Measurements from ENCODE around the gene MPIG6B. TPM values are rescaled to one million over a fixed set of nuclear protein-coding genes. Genes with fewer than 3 reads are reported as not detected.

Gene MPIG6B
- total RNA-seq, 1 experiment from 2014 or later, result not detected

DNA sequence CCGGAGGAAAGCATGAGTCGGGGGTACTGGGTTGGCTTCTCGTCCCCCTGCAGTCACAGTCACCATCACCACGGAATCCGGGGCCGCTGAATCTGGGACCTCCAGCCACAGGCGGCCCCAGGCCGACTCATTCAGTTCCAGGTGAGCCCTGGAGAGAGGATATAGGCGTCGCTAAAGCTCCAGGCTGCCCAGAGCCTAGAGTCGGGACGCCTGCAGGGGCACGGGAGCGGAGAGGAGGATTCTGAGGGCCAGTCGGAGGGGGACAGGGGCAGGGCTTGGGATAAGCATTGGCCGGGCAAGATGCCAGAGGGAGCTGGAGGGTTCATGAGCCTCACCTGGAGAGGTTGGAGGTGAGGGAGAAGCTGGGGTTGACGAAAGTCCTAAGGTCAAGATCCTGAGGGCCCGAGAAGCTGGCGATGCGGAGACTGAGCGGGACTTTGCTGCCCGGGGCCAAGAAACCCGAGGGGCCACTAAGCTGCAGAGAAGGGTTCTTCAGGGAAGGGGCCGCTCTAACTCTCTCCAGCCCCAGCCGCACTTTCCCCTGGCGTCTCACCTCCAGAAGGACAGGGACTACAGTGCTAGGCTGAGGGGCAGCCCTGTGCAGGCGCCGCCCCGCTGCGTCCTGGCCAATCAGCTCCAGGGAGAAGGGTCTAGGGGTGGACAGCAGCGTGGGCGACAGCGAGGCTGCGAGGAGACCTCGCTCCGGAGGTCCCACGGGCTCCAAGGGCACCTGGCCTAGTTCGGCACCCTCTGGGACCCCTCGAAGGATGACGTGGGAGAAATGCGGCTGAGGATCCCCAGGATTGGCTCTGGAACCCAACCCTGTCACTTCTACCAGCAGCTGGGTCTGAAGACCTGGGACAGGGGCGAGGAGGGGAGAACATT, 43.0 kb downstream of the MPIG6B start:
- DNase-seq (ENCODE audit: low read depth), result no peak

GRCh38 chr6:31767096-31767645, 44.0 kb downstream of the MPIG6B start:
- no peak for DNase-seq (ENCODE audit: low read depth)

GRCh38 chr6:31768363-31769257, 45.4 kb downstream of the MPIG6B start:
- DNase-seq (ENCODE audit: low read depth), result no peak

DNA sequence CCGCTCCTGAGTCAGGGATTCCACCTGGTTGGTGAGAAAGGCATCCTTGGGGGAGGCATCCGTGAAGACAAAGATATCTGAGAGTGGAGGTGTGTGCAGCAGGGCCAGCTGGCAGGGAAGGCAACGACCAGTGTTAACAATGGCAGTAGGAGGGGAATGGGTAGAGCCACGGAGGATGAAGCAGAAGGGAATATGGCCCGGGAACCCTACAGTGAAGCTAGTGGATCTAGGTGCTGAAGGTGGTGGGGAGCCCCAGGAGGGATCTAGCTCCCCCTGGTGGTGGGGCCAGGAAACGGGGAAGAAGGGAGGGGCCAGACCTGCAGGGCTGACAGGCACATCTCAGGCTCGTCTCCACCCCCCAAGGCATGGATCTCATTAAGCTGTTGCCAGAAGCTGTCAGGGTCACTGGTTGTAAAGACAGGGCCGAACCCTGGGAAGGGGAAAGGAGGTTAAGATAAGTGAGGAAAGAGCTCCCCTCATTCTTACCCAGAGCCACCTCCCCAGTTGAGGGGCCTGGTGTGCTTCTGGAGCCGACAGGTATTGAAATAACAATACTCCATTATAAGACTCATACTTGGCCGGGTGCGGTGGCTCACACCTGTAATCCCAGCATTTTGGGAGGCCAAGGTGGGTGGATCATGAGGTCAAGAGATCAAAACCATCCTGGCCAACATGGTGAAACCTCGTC, 46.7 kb downstream of the MPIG6B start:
- peak; percentile 78 for DNase-seq (ENCODE audit: low read depth)

GRCh38 chr6:31770860-31771259, 47.7 kb downstream of the MPIG6B start:
- no peak for DNase-seq (ENCODE audit: low read depth)

GRCh38 chr6:31771992-31772358, 48.8 kb downstream of the MPIG6B start:
- DNase-seq (ENCODE audit: low read depth), result peak; percentile 51

GRCh38 chr6:31775184-31775583, 52.0 kb downstream of the MPIG6B start:
- no peak for DNase-seq (ENCODE audit: low read depth)

DNA sequence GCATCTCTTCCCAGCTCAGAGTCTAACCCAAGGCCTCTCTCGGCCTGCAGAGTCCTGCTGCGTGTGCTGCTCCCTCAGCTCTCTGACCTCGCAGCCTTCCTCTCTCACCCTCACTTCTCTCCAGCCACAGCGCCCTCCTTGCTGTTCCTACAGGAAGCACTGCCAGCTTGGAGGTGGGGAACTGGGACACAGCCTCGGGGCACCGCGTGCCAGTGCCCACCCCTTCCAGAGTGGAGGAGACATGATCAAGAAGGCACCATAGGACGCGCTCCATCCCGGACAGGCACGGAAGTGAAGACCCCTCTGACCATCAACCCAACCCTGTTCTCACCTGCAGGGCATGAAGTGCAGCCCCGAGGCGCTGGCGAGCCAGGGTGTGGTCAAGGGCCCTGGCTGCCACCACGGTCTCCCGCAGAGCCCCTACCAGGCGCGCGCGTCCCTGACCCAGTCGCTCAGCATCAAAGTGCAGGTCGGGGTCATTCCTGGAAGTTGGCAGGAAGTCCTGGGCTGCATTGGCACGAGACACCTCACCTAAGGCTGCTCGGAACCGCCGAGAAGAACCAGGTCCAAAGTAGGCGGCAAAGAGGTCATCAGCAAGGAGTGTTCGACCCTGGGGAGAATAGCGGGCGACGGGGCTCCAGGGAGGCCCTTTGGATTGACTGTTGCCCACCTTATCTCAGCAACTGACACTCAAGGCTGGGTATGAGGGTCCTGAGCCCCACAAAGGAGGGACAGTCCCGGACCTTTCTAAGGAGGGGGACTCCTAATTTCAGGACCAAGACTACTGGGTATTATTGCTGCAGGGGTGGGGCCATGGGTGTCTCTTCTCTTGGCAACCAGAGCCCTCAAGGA, 52.7 kb downstream of the MPIG6B start:
- no peak for DNase-seq (ENCODE audit: low read depth)

Other genes starting within 250 kb of the MPIG6B start
- gene MICB, start 225.2 kb upstream of the MPIG6B start, total RNA-seq (2014; rRNA removed; shearing (Covaris generic)), result 24.9 and 27.3 TPM in 2 replicates
- gene MCCD1, start 194.4 kb upstream of the MPIG6B start, total RNA-seq (2014; rRNA removed; shearing (Covaris generic)), result not detected in 2 replicates
- 678 and 762 TPM in 2 replicates for gene DDX39B, start 181.4 kb upstream of the MPIG6B start, total RNA-seq (2014; rRNA removed; shearing (Covaris generic))
- gene ATP6V1G2, start 176.8 kb upstream of the MPIG6B start, total RNA-seq (2014; rRNA removed; shearing (Covaris generic)), result 1.5 TPM in 1 of 2 replicates, not detected in the other
- gene NFKBIL1, start 175.8 kb upstream of the MPIG6B start, total RNA-seq (2014; rRNA removed; shearing (Covaris generic)), result 16.2 and 21.5 TPM in 2 replicates
- 0.11 TPM in 1 of 2 replicates, not detected in the other for gene LTA, start 151.1 kb upstream of the MPIG6B start, total RNA-seq (2014; rRNA removed; shearing (Covaris generic))
- 1.4 and 4.0 TPM in 2 replicates for gene TNF, start 147.8 kb upstream of the MPIG6B start, total RNA-seq (2014; rRNA removed; shearing (Covaris generic))
- 2.1 TPM in 1 of 2 replicates, not detected in the other for gene LTB, start 140.9 kb upstream of the MPIG6B start, total RNA-seq (2014; rRNA removed; shearing (Covaris generic))
- gene LST1, start 137.1 kb upstream of the MPIG6B start, total RNA-seq (2014; rRNA removed; shearing (Covaris generic)), result 0.09 and 3.5 TPM in 2 replicates
- not detected in 2 replicates for gene NCR3, start 130.4 kb upstream of the MPIG6B start, total RNA-seq (2014; rRNA removed; shearing (Covaris generic))
- not detected in 2 replicates for gene AIF1, start 108.1 kb upstream of the MPIG6B start, total RNA-seq (2014; rRNA removed; shearing (Covaris generic))
- gene PRRC2A, start 102.7 kb upstream of the MPIG6B start, total RNA-seq (2014; rRNA removed; shearing (Covaris generic)), result 50.1 and 51.9 TPM in 2 replicates
- 256 and 287 TPM in 2 replicates for gene BAG6, start 70.7 kb upstream of the MPIG6B start, total RNA-seq (2014; rRNA removed; shearing (Covaris generic))
- gene APOM, start 67.5 kb upstream of the MPIG6B start, total RNA-seq (2014; rRNA removed; shearing (Covaris generic)), result 0.18 and 1.4 TPM in 2 replicates
- 15.9 and 18.0 TPM in 2 replicates for gene C6orf47, start 62.6 kb upstream of the MPIG6B start, total RNA-seq (2014; rRNA removed; shearing (Covaris generic))
- gene GPANK1, start 58.4 kb upstream of the MPIG6B start, total RNA-seq (2014; rRNA removed; shearing (Covaris generic)), result 32.9 and 40.2 TPM in 2 replicates
- 328 and 376 TPM in 2 replicates for gene CSNK2B, start 57.3 kb upstream of the MPIG6B start, total RNA-seq (2014; rRNA removed; shearing (Covaris generic))
- 0.91 and 6.3 TPM in 2 replicates for gene LY6G5B, start 53.4 kb upstream of the MPIG6B start, total RNA-seq (2014; rRNA removed; shearing (Covaris generic))
- gene LY6G5C, start 42.3 kb upstream of the MPIG6B start, total RNA-seq (2014; rRNA removed; shearing (Covaris generic)), result 1.8 TPM in 1 of 2 replicates, not detected in the other
- 55.2 and 64.4 TPM in 2 replicates for gene ABHD16A, start 20.0 kb upstream of the MPIG6B start, total RNA-seq (2014; rRNA removed; shearing (Covaris generic))
- gene LY6G6F, start 16.5 kb upstream of the MPIG6B start, total RNA-seq (2014; rRNA removed; shearing (Covaris generic)), result not detected in 2 replicates
- gene LY6G6D, start 8.0 kb upstream of the MPIG6B start, total RNA-seq (2014; rRNA removed; shearing (Covaris generic)), result not detected in 2 replicates
- not detected in 2 replicates for gene LY6G6C, start 1.6 kb upstream of the MPIG6B start, total RNA-seq (2014; rRNA removed; shearing (Covaris generic))
- 46.1 and 55.6 TPM in 2 replicates for gene DDAH2, start 5.9 kb downstream of the MPIG6B start, total RNA-seq (2014; rRNA removed; shearing (Covaris generic))
- gene CLIC1, start 13.2 kb downstream of the MPIG6B start, total RNA-seq (2014; rRNA removed; shearing (Covaris generic)), result 1,198 and 1,241 TPM in 2 replicates
- gene MSH5, start 16.6 kb downstream of the MPIG6B start, total RNA-seq (2014; rRNA removed; shearing (Covaris generic)), result 19.9 and 20.9 TPM in 2 replicates
- gene SAPCD1, start 39.3 kb downstream of the MPIG6B start, total RNA-seq (2014; rRNA removed; shearing (Covaris generic)), result 0.27 and 1.6 TPM in 2 replicates
- 0.34 TPM in 1 of 2 replicates, not detected in the other for gene VWA7, start 54.0 kb downstream of the MPIG6B start, total RNA-seq (2014; rRNA removed; shearing (Covaris generic))
- 77.3 and 80.3 TPM in 2 replicates for gene VARS1, start 72.4 kb downstream of the MPIG6B start, total RNA-seq (2014; rRNA removed; shearing (Covaris generic))
- gene LSM2, start 83.6 kb downstream of the MPIG6B start, total RNA-seq (2014; rRNA removed; shearing (Covaris generic)), result 91.8 and 146 TPM in 2 replicates
- gene HSPA1L, start 91.9 kb downstream of the MPIG6B start, total RNA-seq (2014; rRNA removed; shearing (Covaris generic)), result 0.12 and 0.80 TPM in 2 replicates
- 148 and 171 TPM in 2 replicates for gene HSPA1A, start 92.2 kb downstream of the MPIG6B start, total RNA-seq (2014; rRNA removed; shearing (Covaris generic))
- gene HSPA1B, start 104.4 kb downstream of the MPIG6B start, total RNA-seq (2014; rRNA removed; shearing (Covaris generic)), result 194 and 206 TPM in 2 replicates
- gene NEU1, start 139.4 kb downstream of the MPIG6B start, total RNA-seq (2014; rRNA removed; shearing (Covaris generic)), result 46.6 and 51.0 TPM in 2 replicates
- gene SLC44A4, start 155.6 kb downstream of the MPIG6B start, total RNA-seq (2014; rRNA removed; shearing (Covaris generic)), result not detected in 2 replicates
- gene EHMT2, start 174.3 kb downstream of the MPIG6B start, total RNA-seq (2014; rRNA removed; shearing (Covaris generic)), result 72.8 and 80.6 TPM in 2 replicates
- gene ZBTB12, start 178.7 kb downstream of the MPIG6B start, total RNA-seq (2014; rRNA removed; shearing (Covaris generic)), result 7.5 and 9.8 TPM in 2 replicates
- 0.24 and 1.5 TPM in 2 replicates for gene C2, start 204.3 kb downstream of the MPIG6B start, total RNA-seq (2014; rRNA removed; shearing (Covaris generic))
- gene CFB, start 222.7 kb downstream of the MPIG6B start, total RNA-seq (2014; rRNA removed; shearing (Covaris generic)), result 0.18 and 0.86 TPM in 2 replicates
- gene NELFE, start 235.6 kb downstream of the MPIG6B start, total RNA-seq (2014; rRNA removed; shearing (Covaris generic)), result 180 and 195 TPM in 2 replicates
- 59.7 and 62.5 TPM in 2 replicates for gene SKIC2, start 235.8 kb downstream of the MPIG6B start, total RNA-seq (2014; rRNA removed; shearing (Covaris generic))
- gene DXO, start 248.8 kb downstream of the MPIG6B start, total RNA-seq (2014; rRNA removed; shearing (Covaris generic)), result 24.3 and 26.0 TPM in 2 replicates

All from Daoy (cell line).